Right lobe of liver (tissue), 6 donors: ENCODE results near the gene CCDC9. TPM values are rescaled to one million over a fixed set of nuclear protein-coding genes. Genes with fewer than 3 reads are reported as not detected.

ENCODE experiments used
- ATAC-seq, 4 donors: fragments of 200-7000 bp; cut with Tn5 transposase; one replicate each; pipeline ENCODE4 v1.9.1; 2020; ENCODE audit warnings: mild to moderate bottlenecking in 4 of 4, moderate library complexity in 4 of 4
- DNase-seq, 3 donors: peaks; one replicate each; pipeline ENCODE4 v3.0.0-alpha.2; 2020
- H3K27ac ChIP-seq, 3 donors: fragments of 200-600 bp; one replicate each; pipeline ENCODE4 v1.8.0; 2022
- H3K27me3 ChIP-seq, 2 donors: fragments of 200-600 bp; one replicate each; pipeline ENCODE4 v1.8.0; 2022
- H3K36me3 ChIP-seq, 4 donors: fragments of 200-600 bp; sonication (generic) in 1 of 4; one replicate each; pipeline versions ENCODE4 v1.5.1 to v1.8.0; 2017 to 2022; ENCODE audit warnings: control low read depth in 1 of 4
- H3K4me1 ChIP-seq, 4 donors: fragments of 200-600 bp; sonication (generic) in 1 of 4; one replicate each; pipeline versions ENCODE4 v1.5.1 to v1.8.0; 2017 to 2022; ENCODE audit warnings: control low read depth in 1 of 4
- H3K4me3 ChIP-seq, 3 donors: fragments of 200-600 bp; one replicate each; pipeline ENCODE4 v1.8.0; 2022
- H3K9me3 ChIP-seq, 4 donors: fragments of 200-600 bp; sonication (generic) in 1 of 4; one replicate each; pipeline versions ENCODE4 v1.5.1 to v1.8.0; 2017 to 2022; ENCODE audit warnings: control low read depth in 1 of 4
- CTCF ChIP-seq, 4 donors: fragments of 200-600 bp in 3 of 4; fragments of 450-650 bp in 1 of 4; IDR thresholded peaks; one replicate each; pipeline versions ENCODE4 v1.5.1 to v1.8.0; 2016 to 2022; ENCODE audit warnings: antibody characterized with exemption in 4 of 4, mild to moderate bottlenecking in 2 of 4
- POLR2A ChIP-seq: fragments of 450-650 bp; IDR thresholded peaks from one replicate; pipeline ENCODE4 v1.6.1; 2017; ENCODE audit warnings: antibody characterized with exemption, mild to moderate bottlenecking
- WGBS: methylation state at CpG from one replicate; pipeline ENCODE4 v1.1.6; 2018; ENCODE audit warnings: low coverage, low lambda C conversion rate; ENCODE audit not compliant: insufficient coverage; ENCODE audit errors: missing lambda C conversion rate; 5-methylcytosine and 5-hydroxymethylcytosine counted together
- intact Hi-C, 2 donors: fragments of 100-400 bp; cut with DNase I; formaldehyde crosslinking; loops; one replicate each; pipeline versions ENCODE4 v1.11.2 to v1.14.1; 2022
- total RNA-seq, 6 experiments: library from RNA; depleted of rRNA in 2 of 6; stranded (reverse); fragments of >200 nt in 2 of 6; fragmentation: NEBNext Ultra II Directional in 3 of 6; extraction: Animal tissue kit (Norgen Biotek cat#: 25700) in 3 of 6; gene quantifications; one replicate each; pipeline versions ENCODE4 v1.1.0 to v1.2.4, GENCODE V29; 2016 to 2023
- donor health status: DM: no; HTN: yes; CAD: no.
- donor health status: DM: no; HTN: no; CAD: no.
- donor health status: DM: no; HTN: no; CAD: no.
- donor health status: DM: no; HTN: yes; CAD: no.
- donor health status: DM: no; HTN: yes; CAD: no.

The CCDC9 gene
- total RNA-seq, 6 experiments from 2014 or later, result 5.8 to 15.1 (median 9.1) TPM

GRCh38 chr19:47310323-47310722 is 54.0 kb downstream of the CCDC9 start:
- WGBS, result 100% methylated on average over 1 of the region's 2 CpGs
- Histone ChIP-seq H3K9me3 (no peaks in the 10 kb centered on the region), H3K4me3 (peak overlapping the region in 1 of 3 donors; percentile 18), H3K4me1 (peaks cover 0 to 11% (median 2%) of the 10 kb centered on the region in 4 donors), H3K27ac (peak overlapping the region; percentile 36 to 55 (median 49)), H3K36me3 (no peaks in the 10 kb centered on the region), H3K27me3 (no peaks in the 10 kb centered on the region)
- intact Hi-C loops, result no loop called here
- DNase-seq, result no peak
- TF ChIP-seq POLR2A (no peak), CTCF (IDR thresholded peaks at IDR 0.05) (no peak)
- no peak for ATAC-seq

GRCh38 chr19:47310819-47311218 is 54.5 kb downstream of the CCDC9 start:
- ATAC-seq (peak in 1 of 4 donors; percentile 1), DNase-seq (peak; percentile 71 to 74 (median 72))
- Histone ChIP-seq H3K4me1 (peaks cover 0 to 10% (median 2%) of the 10 kb centered on the region in 4 donors), H3K27ac (peak overlapping the region in 2 of 3 donors; percentile 49 to 55), H3K27me3 (no peaks in the 10 kb centered on the region), H3K4me3 (peak overlapping the region in 1 of 3 donors; percentile 18), H3K36me3 (no peaks in the 10 kb centered on the region), H3K9me3 (no peaks in the 10 kb centered on the region)
- WGBS, result 2% methylated on average over 5 of the region's 5 CpGs
- peak; percentile 34 for TF ChIP-seq POLR2A
- no peak for TF ChIP-seq CTCF (IDR thresholded peaks at IDR 0.05)
- intact Hi-C loops, result no loop called here

GRCh38 chr19:47312366-47313006 is 56.2 kb downstream of the CCDC9 start:
- Histone ChIP-seq H3K27me3 (no peaks in the 10 kb centered on the region), H3K9me3 (no peaks in the 10 kb centered on the region), H3K27ac (peak overlapping the region; percentile 86 to 95 (median 88)), H3K4me1 (peaks cover 0 to 9% (median 2%) of the 10 kb centered on the region in 4 donors), H3K36me3 (no peaks in the 10 kb centered on the region), H3K4me3 (no peak overlapping the region)
- no peak for ATAC-seq
- intact Hi-C loops, result no loop called here
- DNase-seq, result no peak
- 79% methylated on average over 3 of the region's 5 CpGs for WGBS
- no peak for TF ChIP-seq POLR2A
- TF ChIP-seq CTCF (IDR thresholded peaks at IDR 0.05), result no peak

- H3K27ac ChIP-seq, result peak overlapping the region; percentile 86 to 95 (median 88)
- DNase-seq (no peak), ATAC-seq (peak in 2 of 4 donors; percentile 1)
- H3K4me1 ChIP-seq, result peaks cover 0 to 9% (median 2%) of the 10 kb centered on the region in 4 donors
- no peaks in the 10 kb centered on the region for H3K36me3 ChIP-seq
- TF ChIP-seq CTCF (IDR thresholded peaks at IDR 0.05), result no peak
- 67% methylated on average over 10 of the region's 10 CpGs for WGBS
- no peaks in the 10 kb centered on the region for H3K27me3 ChIP-seq
- intact Hi-C loops, result no loop called here
- no peaks in the 10 kb centered on the region for H3K9me3 ChIP-seq
- H3K4me3 ChIP-seq, result no peak overlapping the region
These were observed 57.5 kb downstream of the CCDC9 start for GRCh38 chr19:47313754-47314295.
